ENCODE results near the gene ZFYVE16.

Gene ZFYVE16

GRCh38 chr5:80503641-80504040, 95.8 kb downstream of the ZFYVE16 start:
- no peak for TF ChIP-seq CTCF (conservative IDR thresholded peaks at IDR 0.05; ENCODE audit: low read depth, low read length)
- H3K4me3 ChIP-seq (ENCODE audit: low read depth, low read length): no peak overlapping the region
- DNase-seq (ENCODE audit: low read depth): no peak

GRCh38 chr5:80504833-80505232, 97.0 kb downstream of the ZFYVE16 start:
- no peak for DNase-seq (ENCODE audit: low read depth)
- no peak overlapping the region for H3K4me3 ChIP-seq (ENCODE audit: low read depth, low read length)
- no peak for TF ChIP-seq CTCF (conservative IDR thresholded peaks at IDR 0.05; ENCODE audit: low read depth, low read length)

GRCh38 chr5:80507663-80508062, 99.8 kb downstream of the ZFYVE16 start:
- H3K4me3 ChIP-seq (ENCODE audit: low read depth, low read length): no peak overlapping the region
- no peak for DNase-seq (ENCODE audit: low read depth)
- TF ChIP-seq CTCF (conservative IDR thresholded peaks at IDR 0.05; ENCODE audit: low read depth, low read length): no peak

- TF ChIP-seq CTCF (conservative IDR thresholded peaks at IDR 0.05; ENCODE audit: low read depth, low read length): no peak
- no peak overlapping the region for H3K4me3 ChIP-seq (ENCODE audit: low read depth, low read length)
- no peak for DNase-seq (ENCODE audit: low read depth)
Measured at GRCh38 chr5:80508844-80509243, 101.0 kb downstream of the ZFYVE16 start.

- H3K4me3 ChIP-seq (ENCODE audit: low read depth, low read length): no peak overlapping the region
- TF ChIP-seq CTCF (conservative IDR thresholded peaks at IDR 0.05; ENCODE audit: low read depth, low read length): no peak
- no peak for DNase-seq (ENCODE audit: low read depth)
Measured at GRCh38 chr5:80509362-80509761, 101.5 kb downstream of the ZFYVE16 start.

- TF ChIP-seq CTCF (conservative IDR thresholded peaks at IDR 0.05; ENCODE audit: low read depth, low read length): no peak
- no peak overlapping the region for H3K4me3 ChIP-seq (ENCODE audit: low read depth, low read length)
- peak; percentile 92 for DNase-seq (ENCODE audit: low read depth)
Measured at GRCh38 chr5:80516826-80517225, 109.0 kb downstream of the ZFYVE16 start.
